ENCODE data around the gene IDE.
"Not testable (repeated sequence)": the region's sequence is repeated elsewhere in the genome, so short reads cannot be mapped to it uniquely, and the experiment has no call there.

IDE gene

DNA sequence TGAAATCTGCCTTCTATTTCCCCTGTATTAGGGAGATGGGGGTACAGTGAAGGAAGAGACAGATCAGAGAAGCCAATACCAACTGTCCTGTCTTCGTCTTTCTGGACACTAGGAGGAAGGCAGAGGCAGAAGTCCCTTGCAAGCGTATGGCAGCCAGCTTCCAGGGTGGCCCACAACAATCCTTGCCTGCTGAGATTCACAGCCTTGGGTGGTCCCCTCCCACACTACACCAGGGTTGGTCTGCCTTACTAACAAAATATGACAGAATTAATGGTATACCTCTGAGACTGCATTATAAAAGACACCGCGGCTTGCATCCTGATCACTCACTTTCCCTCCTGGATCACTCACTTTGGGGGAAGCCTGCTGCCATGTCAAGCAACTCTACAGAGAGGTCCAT is 90.4 kb downstream of the IDE start:
- DNase-seq = no peak

DNA sequence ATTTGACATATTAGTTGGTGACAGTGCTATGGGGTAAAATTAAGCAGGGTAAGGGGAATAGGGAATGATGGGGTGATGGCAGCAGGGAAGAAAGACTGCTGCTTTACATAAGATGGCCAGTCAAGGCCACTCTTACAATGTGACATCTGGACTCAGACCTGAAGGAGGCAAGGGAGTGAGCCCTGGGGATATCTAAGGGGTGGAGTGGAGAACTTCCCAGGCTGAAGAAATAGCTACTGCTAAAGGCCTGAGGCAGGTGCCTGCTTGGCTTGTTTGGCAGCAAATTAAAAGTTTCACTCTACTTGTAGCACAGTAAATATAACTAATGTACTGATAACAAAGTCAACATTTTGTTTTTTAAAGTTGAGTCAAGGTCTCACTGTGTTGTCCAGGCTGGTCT is 93.5 kb downstream of the IDE start:
- DNase-seq = no peak

DNA sequence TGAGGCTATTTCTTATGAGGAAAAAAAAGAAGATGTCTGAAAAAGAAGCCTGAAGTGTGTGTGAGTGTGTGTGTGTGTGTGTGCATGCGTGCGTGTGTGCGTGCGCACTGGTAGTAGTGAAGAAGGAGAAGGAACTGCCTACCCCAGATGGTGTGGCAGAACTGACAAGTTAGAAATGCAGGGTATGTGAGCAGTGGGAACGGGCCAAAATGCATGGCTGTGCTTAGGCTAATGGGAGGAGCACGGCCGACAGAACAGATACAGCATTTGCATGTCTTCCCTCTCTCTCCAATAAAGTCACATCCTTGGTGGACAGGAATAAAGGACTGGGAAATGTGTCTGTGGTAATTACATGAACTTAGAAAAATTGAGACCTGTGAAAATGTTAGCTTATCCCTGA is 94.3 kb downstream of the IDE start:
- DNase-seq = no peak

DNA sequence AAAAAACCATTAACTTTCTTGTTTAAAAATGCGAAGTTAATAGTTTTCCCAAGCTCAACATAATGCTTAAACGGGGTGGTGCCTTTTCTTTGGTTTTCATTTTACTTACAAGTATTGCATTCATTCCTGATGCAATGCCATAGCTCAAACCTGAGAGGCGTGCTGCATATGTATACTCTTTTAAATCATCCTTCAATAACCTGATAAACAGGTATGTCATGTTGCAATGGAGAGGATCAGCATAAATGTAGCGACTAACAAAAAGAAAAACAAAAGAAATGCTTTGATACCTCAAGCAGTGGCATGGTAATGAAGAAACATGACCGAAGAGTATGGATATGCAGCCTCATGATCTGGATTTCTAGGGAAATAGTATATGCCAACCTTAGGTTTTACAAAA is 95.4 kb downstream of the IDE start:
- no peak for DNase-seq

DNA sequence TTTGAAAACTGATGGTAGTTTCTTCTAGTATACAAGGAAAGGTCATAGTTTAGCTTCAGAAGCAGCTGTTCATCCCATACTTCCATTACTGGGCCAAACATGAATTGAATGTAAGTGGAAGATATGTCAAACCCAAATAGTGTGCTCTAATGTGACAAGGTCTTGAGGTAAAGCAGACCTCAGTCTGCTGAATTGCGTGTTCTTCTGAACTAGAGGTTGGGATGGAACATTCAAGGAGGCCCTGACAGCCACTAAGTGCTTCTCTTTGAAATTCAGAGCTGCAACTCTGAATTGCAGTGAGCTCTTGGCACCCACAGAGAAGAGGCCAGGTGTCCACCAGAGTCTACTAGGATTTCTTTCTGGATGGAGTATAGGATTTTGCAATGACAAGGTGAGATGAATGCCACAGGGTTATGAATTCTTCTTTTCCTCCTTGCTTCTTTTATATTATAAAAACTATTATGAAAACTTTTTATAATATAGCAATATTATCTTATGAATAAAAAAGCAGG is 98.5 kb downstream of the IDE start:
- no peak for DNase-seq

DNA sequence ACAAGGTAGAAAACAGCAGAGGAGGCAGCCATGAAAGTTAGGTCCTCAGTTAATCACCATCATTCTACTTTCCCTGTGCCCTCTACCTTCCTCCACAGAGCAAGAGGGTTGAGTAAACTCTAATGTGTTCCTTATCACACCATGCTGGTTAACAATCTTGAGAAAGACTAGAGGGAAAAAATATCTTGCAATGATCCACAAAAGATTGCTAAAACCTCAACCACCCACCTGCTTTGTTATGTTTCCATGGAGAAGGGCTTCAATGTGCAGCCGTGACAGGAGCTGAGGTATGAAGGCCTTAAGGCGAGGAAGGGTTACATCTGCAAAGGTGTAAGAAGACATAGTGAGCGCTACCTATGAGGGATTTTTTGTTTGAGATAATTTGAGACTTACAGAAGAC is 103.9 kb downstream of the IDE start:
- no peak for DNase-seq

DNA sequence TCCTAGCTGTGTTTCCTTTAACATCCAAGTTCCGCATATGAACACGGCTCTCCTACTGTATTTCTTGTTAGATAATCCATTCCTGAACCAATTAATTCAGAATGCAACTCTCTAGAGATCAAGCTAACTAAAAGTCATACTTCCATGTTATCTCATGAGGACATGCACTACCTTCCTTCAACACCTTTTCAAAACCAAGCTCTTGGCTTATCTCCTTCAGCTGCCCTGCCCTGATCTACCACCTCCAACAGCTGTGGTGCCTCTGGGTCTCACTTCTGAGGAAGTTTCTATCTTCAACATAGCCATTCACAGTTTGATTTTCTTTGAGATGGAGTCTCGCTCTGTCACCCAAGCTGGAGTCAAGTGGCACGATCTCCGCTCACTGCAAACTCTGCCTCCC is 109.5 kb downstream of the IDE start:
- no peak for DNase-seq

DNA sequence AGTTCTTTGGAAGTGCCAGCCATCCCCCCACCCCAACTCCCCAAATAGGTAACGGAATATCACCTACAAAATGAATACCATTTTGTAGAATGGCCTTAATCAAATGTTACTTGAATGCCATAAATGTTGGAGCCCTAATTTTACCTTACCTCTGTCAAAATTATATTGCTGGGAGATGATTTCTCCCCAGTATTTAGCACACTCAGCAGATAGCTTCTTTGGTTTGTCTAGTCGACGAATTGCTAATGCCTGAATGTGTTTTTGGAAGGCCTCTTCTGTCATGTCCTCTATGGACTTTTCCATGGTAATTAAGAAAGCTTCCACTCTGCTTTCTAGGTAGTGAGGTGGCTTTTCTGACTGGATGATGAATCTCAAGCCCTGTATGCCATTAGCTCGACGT is 110.3 kb downstream of the IDE start:
- DNase-seq = no peak

DNA sequence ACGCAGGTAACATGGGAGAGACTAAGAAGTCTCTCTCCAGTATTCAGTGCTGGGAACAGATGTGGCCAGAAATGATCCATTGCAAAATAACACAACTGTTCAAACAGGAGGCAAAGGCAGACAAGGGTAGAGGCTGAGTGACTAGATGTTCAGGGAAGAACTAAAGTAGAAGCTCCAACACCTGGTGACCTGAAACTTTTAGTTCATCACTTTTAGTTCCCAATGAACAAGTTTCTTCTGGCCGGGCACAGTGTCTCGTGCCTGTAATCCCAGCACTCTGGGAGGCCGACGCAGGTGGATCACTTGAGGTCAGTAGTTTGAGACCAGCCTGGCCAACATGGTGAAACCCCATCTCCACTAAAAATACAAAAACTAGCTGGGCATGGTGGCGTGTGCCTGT is 118.9 kb downstream of the IDE start:
- not testable (repeated sequence) for DNase-seq

DNA sequence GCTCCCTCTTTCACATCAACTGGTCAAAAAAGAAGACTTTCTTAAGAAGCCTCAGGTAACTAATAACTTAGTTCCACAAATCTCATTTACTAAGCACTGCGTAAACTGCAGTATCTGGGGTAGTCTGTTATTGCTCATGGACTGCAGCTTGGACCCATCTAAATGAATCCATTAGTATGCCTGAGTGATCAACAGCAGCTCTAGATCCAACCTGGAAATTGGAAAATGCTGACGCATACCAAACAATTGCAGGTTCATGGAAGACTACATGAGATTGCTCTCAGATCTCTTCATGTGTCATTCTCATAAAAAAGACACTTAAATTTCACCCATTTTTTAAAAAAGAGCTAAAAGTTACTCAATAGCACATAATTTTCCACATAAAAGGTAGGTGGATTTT is 121.6 kb downstream of the IDE start:
- no peak for DNase-seq

DNA sequence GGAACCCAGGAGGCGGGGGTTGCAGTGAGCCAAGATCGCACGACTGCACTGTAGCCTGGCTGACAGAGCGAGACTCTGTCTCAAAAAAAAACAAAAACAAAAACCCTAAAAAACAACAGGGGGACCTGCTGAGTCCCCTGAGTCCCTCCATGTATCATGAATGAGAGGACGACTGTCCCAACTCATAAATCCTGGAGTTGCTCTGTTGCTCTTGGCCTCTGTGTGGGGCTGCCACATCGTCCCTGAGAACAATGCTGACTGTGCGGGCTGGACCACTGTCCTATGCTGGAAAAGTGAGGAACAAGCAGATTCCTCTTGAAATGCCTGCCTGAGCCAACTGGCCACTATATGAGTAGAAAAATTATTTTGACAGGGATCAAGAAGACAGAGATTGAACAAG is 122.5 kb downstream of the IDE start:
- DNase-seq = no peak

DNA sequence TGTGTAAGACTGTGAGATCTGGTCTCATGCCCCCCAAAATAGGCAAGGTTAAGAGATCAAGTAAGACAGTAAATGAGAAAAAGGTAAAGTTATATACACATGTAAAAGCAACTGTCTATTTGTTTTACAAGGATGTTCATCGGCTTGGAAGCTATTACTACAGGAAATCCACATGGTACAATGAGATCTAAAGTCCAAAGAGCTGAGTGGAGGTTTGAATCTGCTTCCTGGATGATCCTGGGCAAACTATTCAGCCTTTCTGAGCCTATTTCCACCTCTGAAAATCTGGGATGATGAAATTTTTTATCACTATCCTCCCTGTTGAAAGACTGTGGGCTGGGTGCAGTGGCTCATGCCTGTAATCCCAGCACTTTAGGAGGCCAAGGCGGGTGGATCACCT is 123.0 kb downstream of the IDE start:
- no peak for DNase-seq

DNA sequence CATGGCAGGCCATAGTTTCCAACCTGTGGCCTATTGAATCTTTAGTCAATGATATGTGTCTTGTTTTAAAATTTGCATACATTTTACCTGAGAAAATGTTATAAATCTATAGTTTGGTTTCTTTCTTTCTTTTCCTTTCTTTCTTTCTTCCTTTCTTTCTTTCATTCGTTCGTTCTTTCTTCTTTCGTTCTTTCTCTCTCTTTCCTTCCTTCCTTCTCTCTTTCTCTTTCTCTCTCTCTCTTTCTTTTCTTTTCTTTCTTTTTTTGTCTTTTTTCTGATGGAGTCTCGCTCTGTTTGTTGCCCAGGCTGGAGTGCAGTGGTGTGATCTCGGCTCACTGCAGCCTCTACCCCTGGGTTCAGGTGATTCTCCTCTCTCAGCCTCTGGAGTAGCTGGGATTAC is 133.3 kb downstream of the IDE start:
- DNase-seq = no peak

DNA sequence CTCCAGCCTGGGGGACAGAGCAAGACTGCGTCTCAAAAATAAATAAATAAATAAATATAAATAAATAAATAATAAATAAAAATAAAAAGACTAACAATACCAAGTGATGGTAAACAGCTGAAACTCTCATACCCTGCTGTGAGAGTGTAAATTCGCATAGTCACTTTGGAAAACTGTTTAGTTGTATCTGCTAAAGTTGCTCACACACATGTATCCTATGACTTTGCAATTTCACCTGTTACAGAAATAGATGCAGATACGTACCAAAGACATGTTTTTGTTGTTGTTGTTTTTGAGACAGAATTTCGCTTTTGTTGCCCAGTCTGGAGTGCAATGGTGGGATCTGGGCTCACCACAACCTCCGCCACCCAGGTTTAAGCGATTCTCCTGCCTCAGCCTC is 135.7 kb downstream of the IDE start:
- DNase-seq = no peak

DNA sequence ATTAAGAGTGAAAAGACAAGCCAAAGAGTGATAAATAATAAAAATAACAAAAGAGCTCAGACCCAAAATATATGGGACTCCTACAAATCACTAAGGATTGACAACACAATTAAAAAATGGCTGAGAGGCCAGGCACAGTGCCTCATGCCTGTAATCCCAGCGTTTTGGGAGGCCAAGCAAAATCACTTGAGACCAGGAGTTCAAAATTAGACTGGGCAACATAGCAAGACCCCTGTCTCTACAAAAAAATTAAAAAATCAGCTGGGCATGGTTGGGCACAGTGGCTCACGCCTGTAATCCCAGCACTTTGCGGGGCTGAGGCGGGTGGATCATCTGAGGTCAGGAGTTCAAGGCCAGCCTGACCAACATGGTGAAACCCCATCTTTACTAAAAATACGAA is 137.3 kb downstream of the IDE start:
- DNase-seq = no peak

DNA sequence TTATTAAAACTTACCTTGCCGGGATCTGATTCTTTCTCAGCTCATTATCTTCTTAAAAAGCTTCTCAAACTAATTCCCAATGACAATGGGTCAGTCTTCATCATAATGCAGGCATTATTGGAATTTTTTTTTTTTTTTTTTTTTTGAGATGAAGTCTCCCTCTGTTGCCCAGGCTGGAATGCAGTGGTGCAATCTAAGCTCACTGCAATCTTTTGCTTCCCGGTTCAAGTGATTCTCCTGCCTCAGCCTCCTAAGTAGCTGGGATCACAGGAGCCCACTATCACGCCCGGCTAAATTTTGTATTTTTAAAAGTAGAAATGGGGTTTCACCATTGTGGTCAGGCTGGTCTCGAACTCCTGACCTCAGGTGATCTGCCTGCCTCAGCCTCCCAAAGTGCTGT is 137.8 kb downstream of the IDE start:
- DNase-seq = not testable (repeated sequence)

DNA sequence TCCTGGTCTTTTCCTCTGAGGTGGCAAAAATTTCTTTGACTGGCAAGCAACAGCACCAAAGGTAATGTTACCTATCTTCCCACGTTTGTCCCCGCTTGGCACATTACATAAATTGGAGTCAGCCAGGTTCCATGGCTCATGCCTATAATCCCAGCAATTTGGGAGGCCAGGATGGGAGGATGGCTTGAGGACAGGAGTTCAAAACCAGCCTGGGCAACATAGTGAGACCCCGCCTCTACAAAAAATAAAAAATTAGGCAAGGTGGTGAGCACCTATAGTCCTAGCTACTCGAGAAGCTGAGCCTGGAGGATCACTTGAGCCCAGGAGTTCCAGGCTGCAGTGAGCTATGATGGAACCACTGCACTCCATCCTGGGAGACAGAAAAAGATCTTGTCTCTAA is 139.5 kb downstream of the IDE start:
- DNase-seq = no peak

DNA sequence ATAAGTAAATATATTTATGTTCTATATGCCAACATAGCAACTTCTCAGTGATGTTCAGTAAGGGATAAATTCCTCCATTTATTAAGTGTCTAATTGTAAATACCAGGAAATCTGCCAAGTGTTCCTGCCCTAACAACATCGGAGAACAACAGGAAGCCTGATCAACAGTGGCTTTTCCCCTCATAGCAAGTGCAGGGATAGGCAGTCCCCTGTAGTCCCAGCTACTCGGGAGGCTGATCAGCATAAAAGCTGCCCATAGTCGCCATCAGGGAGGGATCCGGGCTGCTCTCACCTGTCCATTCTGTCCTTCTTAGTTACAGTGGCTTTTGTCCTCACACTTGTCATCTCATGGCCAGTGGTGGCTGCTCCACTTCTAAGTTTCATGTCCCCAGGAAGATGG is 141.3 kb downstream of the IDE start:
- DNase-seq = no peak

DNA sequence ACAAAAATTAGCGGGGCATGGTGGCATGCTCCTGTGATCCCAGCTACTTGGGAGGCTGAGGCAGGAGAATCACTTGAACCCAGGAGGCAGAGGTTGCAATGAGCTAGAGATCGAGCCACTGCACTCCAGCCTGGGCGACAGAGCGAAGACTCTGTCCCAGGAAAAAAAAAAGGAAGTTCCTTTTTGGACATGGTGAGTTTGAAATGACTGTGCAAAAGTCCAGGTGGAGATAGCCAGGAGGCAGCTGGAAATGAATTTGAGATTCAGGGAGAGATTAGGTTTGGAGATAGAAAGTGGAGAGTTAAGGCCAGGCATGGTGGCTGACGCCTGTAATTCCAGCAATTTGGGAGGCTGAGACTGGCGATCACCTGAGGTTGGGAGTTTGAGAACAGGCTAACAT is 143.8 kb downstream of the IDE start:
- no peak for DNase-seq

DNA sequence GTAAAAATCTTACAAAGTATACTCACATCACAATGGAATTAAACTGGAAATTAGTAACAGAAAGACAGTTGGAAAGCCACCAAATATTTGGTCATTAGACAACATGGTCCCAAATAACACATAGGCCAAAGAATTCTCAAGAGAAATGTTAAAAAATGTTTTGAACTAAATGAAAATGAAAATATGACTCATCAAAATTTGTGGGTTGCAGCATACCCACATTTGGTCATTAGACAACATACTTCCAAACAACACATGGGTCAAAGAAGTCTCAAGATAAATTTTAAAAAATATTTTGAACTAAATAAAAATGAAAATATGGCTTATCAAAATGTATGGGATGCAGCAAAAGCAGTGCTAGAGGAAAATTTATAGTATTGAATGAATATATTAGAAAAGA is 152.3 kb downstream of the IDE start:
- DNase-seq = no peak

DNA sequence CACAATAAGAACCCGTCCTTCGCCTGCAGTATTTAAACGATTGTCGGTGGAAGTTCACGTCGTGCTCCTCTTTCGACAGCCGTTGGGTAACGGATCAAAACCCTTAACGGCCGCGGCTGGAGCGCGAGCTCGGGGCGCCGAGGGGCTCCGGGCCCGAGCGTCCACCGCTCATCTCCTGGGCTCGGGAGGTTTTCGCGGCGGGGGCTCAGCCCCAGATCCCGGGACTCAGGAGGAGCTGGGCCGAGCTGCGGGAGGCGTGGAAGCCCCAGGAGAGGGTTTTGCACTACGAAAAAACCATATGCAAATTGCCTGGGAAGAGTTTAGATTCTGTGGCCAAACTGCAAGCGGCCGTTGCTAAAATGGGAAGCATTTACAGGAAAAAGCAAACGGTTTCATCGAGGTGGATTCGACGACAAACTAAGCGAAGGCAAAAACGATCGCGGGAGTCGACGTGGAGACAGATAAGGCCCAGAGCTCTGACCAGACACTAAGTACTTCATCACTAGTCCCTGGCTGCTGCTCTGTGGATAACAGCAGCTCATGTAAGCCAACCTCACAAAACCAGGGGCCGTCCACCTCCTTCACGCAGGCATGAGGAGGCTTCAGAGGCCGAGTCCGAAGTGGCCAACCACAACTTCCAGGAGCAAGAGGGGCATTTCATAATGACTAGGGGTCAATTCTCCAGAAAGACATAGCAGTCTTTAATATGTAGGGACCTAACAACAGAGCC is 153.2 kb downstream of the IDE start:
- DNase-seq = no peak

DNA sequence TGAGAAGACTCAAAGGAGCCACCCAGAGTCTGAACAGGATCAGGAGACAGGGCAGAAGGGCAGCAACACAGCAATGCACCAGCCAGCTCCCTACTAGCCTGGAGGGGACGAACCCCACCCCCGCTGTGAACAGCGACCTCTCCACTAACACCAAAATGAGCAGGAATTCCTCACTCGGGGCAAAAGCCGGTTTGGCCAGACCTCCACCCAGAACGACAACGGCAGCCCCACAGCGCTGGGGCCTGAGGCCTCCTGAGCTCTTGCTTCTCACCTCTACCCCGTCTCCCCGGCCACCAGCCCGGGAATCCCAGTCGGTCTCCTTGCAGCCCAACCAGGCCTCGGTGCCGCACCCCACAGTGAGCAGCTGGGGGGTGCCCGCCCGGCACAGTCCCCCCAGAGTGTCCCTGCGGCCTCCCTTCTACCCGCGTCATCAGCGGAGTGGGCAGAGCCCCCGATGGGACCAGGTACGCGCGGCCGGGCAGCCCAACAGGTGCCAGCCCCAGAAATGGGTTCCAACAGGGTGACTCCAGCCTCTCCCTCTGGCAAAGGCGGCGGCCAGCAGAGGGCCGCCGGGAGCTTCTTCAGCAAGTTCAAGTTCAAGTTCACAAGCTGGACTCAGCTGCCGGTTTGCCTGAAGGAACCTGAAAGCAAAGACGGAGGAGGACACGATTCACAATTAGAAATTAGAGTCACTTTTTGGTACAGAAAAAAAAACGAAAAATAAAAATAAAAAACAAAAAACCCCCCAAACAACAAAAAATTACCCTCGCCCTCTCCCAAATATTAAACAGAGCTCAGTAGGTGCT is 153.9 kb downstream of the IDE start:
- no peak for DNase-seq

DNA sequence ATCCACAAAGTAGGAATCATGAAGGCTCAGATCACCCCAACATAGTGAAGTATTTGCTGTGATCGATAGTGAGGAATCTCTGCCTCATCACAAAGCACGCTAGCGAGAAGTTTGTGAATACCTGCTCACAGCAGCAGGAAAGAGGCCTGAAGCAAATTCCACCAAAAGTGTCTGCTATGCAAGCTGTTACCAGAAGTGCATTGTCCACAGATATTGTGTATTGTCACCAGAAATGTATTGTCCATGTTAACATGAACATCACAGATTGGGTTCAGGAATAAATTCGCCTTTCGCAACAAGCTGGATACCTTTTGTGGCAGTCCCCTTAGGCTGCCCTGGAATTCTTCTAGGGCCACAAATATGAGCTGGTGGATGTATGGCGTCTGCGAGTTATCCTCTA is 155.0 kb downstream of the IDE start:
- no peak for DNase-seq

DNA sequence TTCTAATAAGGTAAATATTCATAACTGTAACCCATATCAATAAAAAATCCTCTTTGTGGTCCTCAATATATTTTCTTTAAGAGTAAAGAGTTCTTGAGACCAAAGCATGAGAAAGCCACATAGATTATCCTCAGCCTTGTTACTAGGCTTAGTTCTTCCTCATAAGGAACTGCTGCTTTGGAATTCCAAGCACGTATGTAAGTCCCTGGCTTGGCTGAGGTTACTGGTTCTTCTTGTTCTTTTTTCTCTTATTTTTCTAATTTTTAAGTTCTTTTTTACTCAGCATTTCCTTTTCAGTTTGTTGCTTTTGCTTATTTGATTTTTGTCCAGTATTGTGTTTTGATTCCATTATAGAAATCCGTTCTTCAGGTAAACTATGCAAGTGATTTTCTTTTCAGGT is 155.7 kb downstream of the IDE start:
- DNase-seq = no peak

DNA sequence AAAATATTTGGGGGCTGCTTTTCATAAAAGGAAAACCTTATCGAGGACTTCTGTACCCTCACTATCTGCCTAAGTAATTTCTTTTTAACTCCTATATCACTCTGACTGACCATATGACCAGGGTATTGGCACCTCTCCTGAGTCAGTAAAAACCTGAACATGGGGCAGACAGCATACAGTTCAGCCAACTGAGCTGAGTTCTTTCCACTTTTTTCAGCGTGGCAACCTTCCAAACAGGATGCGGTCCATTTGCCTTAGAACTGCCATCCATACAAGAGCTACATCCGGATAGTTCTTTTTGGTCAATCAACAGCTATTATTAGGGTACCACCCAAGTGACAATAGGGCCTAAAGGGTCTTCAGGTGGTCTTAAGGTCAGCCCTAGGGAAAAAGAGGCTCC is 160.4 kb downstream of the IDE start:
- no peak for DNase-seq
